Progenitor cell of endocrine pancreas (in vitro differentiated cells): ENCODE data around the gene SCUBE1. TPM values are rescaled to one million over a fixed set of nuclear protein-coding genes. Genes with fewer than 3 reads are reported as not detected.

Source experiments
- DNase-seq: peaks from one replicate; pipeline ENCODE4 v3.0.0; 2021; ENCODE audit warnings: low spot score; ENCODE audit not compliant: unreplicated experiment
- H3K27ac Mint-ChIP-seq: 2 replicates; pipeline ENCODE4 v1.8.0; 2021; ENCODE audit warnings: mild to moderate bottlenecking, moderate library complexity, mixed read lengths
- H3K27me3 Mint-ChIP-seq: 2 replicates; pipeline ENCODE4 v1.8.0; 2021; ENCODE audit warnings: mixed read lengths
- H3K36me3 Mint-ChIP-seq: 2 replicates; pipeline ENCODE4 v1.8.0; 2022; ENCODE audit warnings: mixed read lengths; ENCODE audit not compliant: insufficient read depth
- H3K4me1 Mint-ChIP-seq: 2 replicates; pipeline ENCODE4 v1.8.0; 2021; ENCODE audit warnings: low read depth, mixed read lengths
- H3K4me3 Mint-ChIP-seq: 2 replicates; pipeline ENCODE4 v1.8.0; 2021; ENCODE audit warnings: low read depth, mild to moderate bottlenecking, moderate library complexity, mixed read lengths
- H3K9me3 Mint-ChIP-seq: 2 replicates; pipeline ENCODE4 v1.8.0; 2021; ENCODE audit warnings: low read depth, mixed read lengths
- CTCF ChIP-seq: fragments of 200-600 bp; sonication (generic); IDR thresholded peaks from one replicate; pipeline ENCODE4 v1.5.0; 2021; ENCODE audit warnings: antibody characterized with exemption, mild to moderate bottlenecking; ENCODE audit not compliant: unreplicated experiment
- total RNA-seq: library from RNA; stranded (reverse); gene quantifications from 2 replicates; pipeline ENCODE4 v1.2.1, GENCODE V29; 2021

SCUBE1 gene
- total RNA-seq, 1 donor from 2014 or later = 4.5 TPM

- TF ChIP-seq CTCF = no peak
- Mint-ChIP-seq H3K4me3 (no peak overlapping the region), H3K27me3 (peaks cover 9% of the 10 kb centered on the region), H3K36me3 (no peaks in the 10 kb centered on the region), H3K4me1 (no peaks in the 10 kb centered on the region), H3K9me3 (no peaks in the 10 kb centered on the region), H3K27ac (no peak overlapping the region)
- no peak for DNase-seq
Observed at GRCh38 chr22:43160497-43161126, 182.6 kb downstream of the SCUBE1 start.

- DNase-seq = no peak
- peak; percentile 39 for TF ChIP-seq CTCF
- Mint-ChIP-seq H3K4me3 (no peak overlapping the region), H3K9me3 (no peaks in the 10 kb centered on the region), H3K36me3 (no peaks in the 10 kb centered on the region), H3K27ac (no peak overlapping the region), H3K4me1 (no peaks in the 10 kb centered on the region), H3K27me3 (peaks cover 9% of the 10 kb centered on the region)
Observed at GRCh38 chr22:43159484-43160178, 183.5 kb downstream of the SCUBE1 start.

GRCh38 chr22:43158778-43159483, 184.2 kb downstream of the SCUBE1 start:
- H3K4me1 Mint-ChIP-seq = no peaks in the 10 kb centered on the region
- no peak for TF ChIP-seq CTCF
- H3K27me3 Mint-ChIP-seq = peaks cover 2% of the 10 kb centered on the region
- H3K27ac Mint-ChIP-seq = no peak overlapping the region
- no peak overlapping the region for H3K4me3 Mint-ChIP-seq
- no peaks in the 10 kb centered on the region for H3K36me3 Mint-ChIP-seq
- H3K9me3 Mint-ChIP-seq = no peaks in the 10 kb centered on the region
- no peak for DNase-seq

GRCh38 chr22:43157874-43158546, 185.2 kb downstream of the SCUBE1 start:
- Mint-ChIP-seq H3K27me3 (peaks cover 2% of the 10 kb centered on the region), H3K4me1 (no peaks in the 10 kb centered on the region), H3K27ac (no peak overlapping the region), H3K4me3 (no peak overlapping the region), H3K36me3 (no peaks in the 10 kb centered on the region), H3K9me3 (no peaks in the 10 kb centered on the region)
- TF ChIP-seq CTCF = no peak
- no peak for DNase-seq

- TF ChIP-seq CTCF = no peak
- no peak overlapping the region for H3K4me3 Mint-ChIP-seq
- no peaks in the 10 kb centered on the region for H3K9me3 Mint-ChIP-seq
- no peaks in the 10 kb centered on the region for H3K36me3 Mint-ChIP-seq
- DNase-seq = no peak
- no peaks in the 10 kb centered on the region for H3K4me1 Mint-ChIP-seq
- no peak overlapping the region for H3K27ac Mint-ChIP-seq
- H3K27me3 Mint-ChIP-seq = peaks cover 6% of the 10 kb centered on the region
Observed at GRCh38 chr22:43156413-43156812, 186.8 kb downstream of the SCUBE1 start.
